GM19035 (cell line): ENCODE results near the gene FUBP3.
A peak's percentile ranks its signal among the peaks of the same experiment; 100 is the strongest.

Experiments used
- ATAC-seq: cut with Tn5 transposase; IDR thresholded peaks from one replicate; pipeline ENCODE4 v1.9.1; 2021; ENCODE audit not compliant: unreplicated experiment

The FUBP3 gene

GRCh38 chr9:130578865-130579737, at the start of gene FUBP3:
FUBP3 (plus strand) TSS chr9:130579577; CDS start chr9:130579681, 104 bp downstream.
- peak; percentile 89 for ATAC-seq

- ATAC-seq = no peak
These were observed 48.4 kb upstream of the FUBP3 start for GRCh38 chr9:130530938-130531337.

- no peak for ATAC-seq
These were observed 47.7 kb upstream of the FUBP3 start for GRCh38 chr9:130531670-130532069.

- no peak for ATAC-seq
These were observed 46.8 kb upstream of the FUBP3 start for GRCh38 chr9:130532426-130533080.

GRCh38 chr9:130535818-130536521, 43.4 kb upstream of the FUBP3 start:
- no peak for ATAC-seq

- no peak for ATAC-seq
These were observed 42.7 kb upstream of the FUBP3 start for GRCh38 chr9:130536701-130537107.

- ATAC-seq = no peak
These were observed 41.9 kb upstream of the FUBP3 start for GRCh38 chr9:130537346-130538050.

- no peak for ATAC-seq
These were observed 39.8 kb upstream of the FUBP3 start for GRCh38 chr9:130539420-130540223.

- ATAC-seq = no peak
These were observed 37.8 kb upstream of the FUBP3 start for GRCh38 chr9:130541533-130541932.

GRCh38 chr9:130542038-130542437, 37.3 kb upstream of the FUBP3 start:
- ATAC-seq = no peak

- no peak for ATAC-seq
These were observed 36.7 kb upstream of the FUBP3 start for GRCh38 chr9:130542457-130543228.

GRCh38 chr9:130543368-130543767, 36.0 kb upstream of the FUBP3 start:
- ATAC-seq = no peak

- no peak for ATAC-seq
These were observed 35.5 kb upstream of the FUBP3 start for GRCh38 chr9:130543859-130544258.

GRCh38 chr9:130544364-130544763, 35.0 kb upstream of the FUBP3 start:
- ATAC-seq = no peak

GRCh38 chr9:130548103-130548502, 31.3 kb upstream of the FUBP3 start:
- ATAC-seq = no peak

GRCh38 chr9:130549093-130549735, 30.2 kb upstream of the FUBP3 start:
- ATAC-seq = no peak

- ATAC-seq = no peak
These were observed 24.8 kb upstream of the FUBP3 start for GRCh38 chr9:130554606-130555005.

- ATAC-seq = no peak
These were observed 24.3 kb upstream of the FUBP3 start for GRCh38 chr9:130555061-130555460.

- ATAC-seq = no peak
These were observed 23.4 kb upstream of the FUBP3 start for GRCh38 chr9:130555968-130556367.
